H1 (cell line): ENCODE measurements around the gene DOK3. TPM values are rescaled to one million over a fixed set of nuclear protein-coding genes. Genes with fewer than 3 reads are reported as not detected.

Source experiments
- CBX8 ChIP-seq: fragments of 300-800, 300-1000 bp; sonication (generic); IDR thresholded peaks from 2 replicates; pipeline ENCODE4 v1.7.1; 2016; ENCODE audit warnings: low read depth, low read length, borderline replicate concordance
- CREB1 ChIP-seq: IDR thresholded peaks from 2 replicates; pipeline ENCODE4 v1.6.1; 2012; ENCODE audit warnings: inconsistent platforms
- HDAC2 ChIP-seq, 2 experiments: fragments of 300-600 bp in 1 of 2; sonication (generic) in 1 of 2; IDR thresholded peaks; 2 replicates each; pipeline ENCODE4 v1.6.1; 2011 to 2012; ENCODE audit warnings: low read depth in 2 of 2, low read length in 2 of 2, mild to moderate bottlenecking in 2 of 2, moderate library complexity in 2 of 2, borderline replicate concordance in 1 of 2, inconsistent platforms in 1 of 2
- JUND ChIP-seq: IDR thresholded peaks from 2 replicates; pipeline ENCODE4 v1.6.1; 2011; ENCODE audit warnings: mild to moderate bottlenecking, improper control_type of control experiment, low read length
- PHF8 ChIP-seq: fragments of 200-600 bp; sonication (generic); conservative IDR thresholded peaks from 2 replicates; pipeline ENCODE4 v1.7.1; 2012; ENCODE audit warnings: low read depth, mild to moderate bottlenecking, inconsistent platforms, low read length, moderate library complexity
- RBBP5 ChIP-seq: IDR thresholded peaks from 2 replicates; pipeline ENCODE4 v1.7.1; 2012; ENCODE audit warnings: low read depth, mild to moderate bottlenecking, inconsistent platforms, low read length, moderate library complexity, borderline replicate concordance
- RFX5 ChIP-seq: IDR thresholded peaks from 2 replicates; pipeline ENCODE4 v1.6.1; 2011; ENCODE audit warnings: low read depth, low read length, improper control_type of control experiment, borderline replicate concordance
- SIN3A ChIP-seq, 2 experiments: IDR thresholded peaks in 1 of 2; conservative IDR thresholded peaks in 1 of 2; 2 replicates each; pipeline ENCODE4 v1.6.1; 2011 to 2012; ENCODE audit warnings: low read length in 2 of 2, improper control_type of control experiment in 1 of 2, low read depth in 1 of 2, mild to moderate bottlenecking in 1 of 2
- TAF1 ChIP-seq: IDR thresholded peaks from 2 replicates; pipeline ENCODE4 v1.6.1; 2011; ENCODE audit warnings: mild to moderate bottlenecking, low read depth, low read length
- TBP ChIP-seq: IDR thresholded peaks from 2 replicates; pipeline ENCODE4 v1.6.1; 2011; ENCODE audit warnings: low read depth, low read length, improper control_type of control experiment
- TEAD4 ChIP-seq: IDR thresholded peaks from 2 replicates; pipeline ENCODE4 v1.6.1; 2012; ENCODE audit warnings: low read depth, low read length, inconsistent platforms, mixed read lengths
- polyA plus RNA-seq, 7 experiments: library from polyadenylated mRNA; depleted of rRNA in 3 of 7; stranded (reverse) in 5 of 7; unstranded in 2 of 7; fragments of >200 nt in 5 of 7; fragments of 200-250 nt in 2 of 7; gene quantifications; 1 replicate in 5 of 7; 2 replicates in 1 of 7; 4 replicates in 1 of 7; pipeline versions ENCODE4 v1.2.1 to v1.2.3, GENCODE V29; 2011 to 2013; ENCODE audit warnings: missing spikeins in 2 of 7, mixed read lengths in 2 of 7
- total RNA-seq: library from RNA; stranded (reverse); fragmentation: NEBNext Ultra II Directional; extraction: Animal tissue kit (Norgen Biotek cat#: 25700); gene quantifications from 2 replicates; pipeline ENCODE4 v1.2.1, GENCODE V29; 2021

The DOK3 gene
- total and polyA plus RNA-seq, 2 of the 8 experiments (the other 6 are each of a cell fraction or from before 2014, with no cell fraction given), result 4.2 to 6.4 TPM

DNA sequence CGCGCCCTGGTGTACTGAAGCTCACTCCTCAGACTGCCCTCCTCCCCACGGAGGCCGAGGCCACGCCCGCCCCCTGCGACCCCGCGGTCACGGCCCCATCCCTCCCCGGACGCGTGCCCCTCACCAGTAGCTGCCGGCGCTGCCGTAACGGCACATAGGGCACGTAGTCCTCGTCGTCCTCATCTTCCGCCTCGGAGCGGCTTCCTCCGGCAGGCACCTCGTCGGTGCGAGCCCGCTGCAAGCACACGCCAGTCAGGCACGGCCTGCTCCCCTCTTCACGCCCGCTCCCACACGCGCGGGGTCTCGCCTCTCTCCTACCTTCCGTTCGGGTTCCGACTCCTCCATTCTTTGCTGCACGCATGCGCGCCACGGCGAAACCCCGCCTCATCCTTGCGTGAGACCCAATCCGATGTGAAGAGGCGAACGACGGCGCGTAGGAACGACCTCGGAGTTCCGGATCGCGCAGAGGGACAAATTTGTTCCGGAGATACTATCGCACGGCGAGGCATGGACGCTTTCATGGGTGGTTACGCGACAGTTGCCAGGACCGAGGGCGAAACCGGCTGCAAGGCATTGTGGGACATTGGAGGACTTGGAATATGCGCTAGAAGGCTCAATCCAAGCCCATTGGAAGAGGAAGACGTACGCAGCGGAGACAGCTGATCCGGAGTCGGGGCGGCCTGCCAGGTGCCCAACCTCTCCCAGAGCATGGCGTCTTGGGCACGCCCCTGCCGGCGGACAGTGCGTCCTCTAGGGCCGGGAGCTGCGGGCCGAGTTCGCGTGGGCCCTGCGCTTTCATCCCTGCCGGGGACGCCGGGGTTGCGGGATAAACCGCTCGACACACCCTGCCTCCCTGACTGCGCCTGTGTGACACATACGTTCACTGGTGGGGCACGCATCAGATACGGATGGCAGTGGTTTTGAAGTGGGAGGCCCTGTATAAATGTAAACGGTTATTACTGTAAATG is 7.3 kb upstream of the DOK3 start, which contains the start of gene DDX41 (continued):
- TF ChIP-seq HDAC2 (IDR thresholded peaks at IDR 0.05; ENCODE audit: borderline replicate concordance in 1 of 2, low read depth in 2 of 2, low read length in 2 of 2) (peak in 1 of 2 experiments; percentile 87; a peak in 2 of 4 replicates), RFX5 (peak; percentile 64; the same call in 1 of the 2 replicates), TAF1 (peak; percentile 84), TBP (peak; percentile 84; the same call in 1 of the 2 replicates), TEAD4 (0 out of 2 replicates have a peak, but pooled peaks have one; percentile 6), SIN3A (conservative IDR thresholded peaks at IDR 0.05 in 1 of 2, IDR thresholded peaks at IDR 0.05 in 1 of 2; ENCODE audit: low read depth in 1 of 2, low read length in 2 of 2) (peak; percentile 95 to 99), CREB1 (peak; percentile 81), CBX8 (no peak), RBBP5 (peak; percentile 54), PHF8 (peak; percentile 89), JUND (0 out of 2 replicates have a peak, but pooled peaks have one; percentile 30)
